HG03565 (cell line): ENCODE results near the gene BCR.

ENCODE experiments used
- ATAC-seq: cut with Tn5 transposase; IDR thresholded peaks from one replicate; pipeline ENCODE4 v1.9.1; 2021; ENCODE audit warnings: mild to moderate bottlenecking, moderate library complexity; ENCODE audit not compliant: unreplicated experiment

The BCR gene

GRCh38 chr22:23242473-23243001 lies 62.2 kb downstream of the BCR start:
- no peak for ATAC-seq

GRCh38 chr22:23243006-23243573 lies 62.8 kb downstream of the BCR start:
- ATAC-seq, result no peak

- ATAC-seq, result no peak
These were observed 63.8 kb downstream of the BCR start for GRCh38 chr22:23243859-23244689.

DNA sequence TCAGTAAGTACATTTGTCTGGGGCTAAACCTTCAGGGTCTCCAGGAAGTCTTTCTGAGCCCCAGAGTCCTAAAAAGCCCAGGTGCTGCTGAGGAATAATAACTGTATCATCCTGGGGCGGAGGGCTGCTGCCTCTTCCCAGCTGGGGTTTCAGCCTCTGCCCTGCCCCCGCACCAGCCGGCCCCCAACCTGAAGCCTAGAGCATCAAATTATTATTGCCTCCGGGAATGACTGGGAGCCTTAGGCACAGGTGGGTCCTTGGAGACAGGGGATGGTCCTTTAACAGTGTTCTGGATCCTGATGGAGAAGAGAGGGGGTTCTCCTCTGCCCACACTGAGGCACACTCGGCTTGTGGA lies 64.4 kb downstream of the BCR start:
- no peak for ATAC-seq

- ATAC-seq, result no peak
These were observed 64.9 kb downstream of the BCR start for GRCh38 chr22:23245045-23245798.

DNA sequence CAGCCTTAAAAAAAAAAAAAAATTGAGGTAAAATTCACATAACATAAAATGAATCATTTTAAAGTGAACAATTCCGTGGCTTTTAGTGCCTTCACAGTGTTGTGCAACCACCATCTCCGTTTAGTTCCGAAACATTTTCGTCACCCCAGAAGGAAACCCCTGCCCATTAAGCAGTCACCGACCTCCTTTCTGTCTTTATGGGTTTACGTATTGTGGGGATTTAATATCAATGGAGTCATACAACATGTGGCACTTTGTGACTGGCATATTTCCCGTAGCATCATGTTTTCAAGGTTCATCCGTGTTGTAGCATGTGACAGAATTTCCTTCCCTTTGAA lies 65.5 kb downstream of the BCR start:
- ATAC-seq, result no peak

GRCh38 chr22:23246982-23247766 lies 66.9 kb downstream of the BCR start:
- no peak for ATAC-seq

DNA sequence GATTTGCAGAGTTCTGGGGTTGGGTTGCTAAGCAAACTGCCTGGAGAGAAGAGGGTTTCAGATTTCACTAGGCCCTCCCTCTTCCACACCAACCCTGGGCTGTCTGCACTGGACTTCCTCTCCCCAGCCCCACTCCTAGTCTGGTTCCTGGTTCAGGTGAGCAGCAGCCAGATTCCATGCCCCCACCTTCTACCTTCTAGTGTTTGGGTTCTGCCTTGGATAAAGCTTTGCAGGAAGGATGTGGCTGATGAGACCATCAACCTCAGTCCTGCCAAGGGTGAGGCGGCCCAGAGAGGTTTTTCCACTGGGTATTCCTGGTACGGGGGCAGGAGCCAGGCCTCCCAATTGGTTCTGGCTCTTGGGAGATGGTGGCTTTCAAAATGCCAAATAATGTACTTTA lies 68.3 kb downstream of the BCR start:
- ATAC-seq, result no peak

DNA sequence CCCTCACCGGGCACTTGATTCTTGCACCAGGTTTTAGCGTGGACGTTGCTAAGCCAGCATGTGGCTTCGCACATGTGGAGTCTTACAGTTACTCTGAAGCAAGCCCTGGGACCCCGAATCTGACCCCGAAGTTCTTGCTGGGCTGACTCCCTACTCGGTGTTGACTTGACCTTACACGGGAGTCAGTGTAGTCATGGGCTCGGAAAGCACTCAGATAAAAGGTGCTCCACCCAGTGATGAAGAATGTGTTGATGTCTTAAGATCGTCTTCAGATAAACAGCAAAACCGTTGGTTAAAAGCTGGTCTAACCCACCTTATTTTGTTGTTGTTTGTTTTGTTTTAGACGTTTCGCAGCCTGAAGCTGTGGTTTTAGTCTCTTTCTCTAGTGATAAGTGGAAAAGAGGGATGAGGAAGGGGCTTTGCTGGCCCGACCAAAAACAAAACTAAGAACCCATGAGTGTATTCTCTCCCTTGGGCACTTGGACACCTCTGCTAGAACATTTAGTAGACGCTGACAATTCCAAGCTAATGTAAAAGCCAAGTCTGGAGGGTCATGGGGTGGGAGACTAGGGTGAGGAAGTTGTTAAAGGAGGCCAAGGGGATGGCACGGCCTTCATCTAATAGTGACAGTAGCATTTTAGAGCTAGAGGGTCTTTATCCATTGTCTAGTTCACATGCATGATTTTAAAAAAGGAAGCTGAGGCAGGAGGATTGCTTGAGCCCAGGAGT lies 69.9 kb downstream of the BCR start:
- no peak for ATAC-seq

DNA sequence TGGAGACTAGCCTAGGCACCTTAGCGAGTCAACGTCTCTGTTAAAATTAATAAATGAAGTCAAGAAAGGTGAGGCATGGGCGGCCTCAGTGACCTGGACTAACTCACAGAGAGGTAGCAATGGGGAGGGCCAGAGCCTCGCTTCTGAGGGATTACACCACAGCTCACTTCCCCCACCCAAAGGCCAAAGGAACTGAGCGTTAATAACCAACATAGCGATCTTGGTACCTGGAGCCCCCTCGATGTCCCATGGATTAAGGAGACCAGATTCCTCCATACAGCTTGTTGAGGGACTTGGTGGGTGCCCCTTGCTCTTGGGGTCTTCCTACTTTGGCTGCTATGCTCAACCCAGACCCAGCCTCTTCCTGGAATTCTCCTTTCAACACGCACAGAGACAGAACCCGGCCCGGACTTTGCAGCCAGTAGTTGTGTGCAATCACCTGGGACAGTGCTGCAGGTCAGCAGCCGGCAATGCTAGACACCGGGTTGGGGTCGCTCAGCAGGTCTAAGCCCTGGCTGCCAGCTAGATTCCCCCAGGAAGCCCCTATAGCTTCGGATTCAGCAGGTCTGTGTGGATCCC lies 70.6 kb downstream of the BCR start:
- ATAC-seq, result no peak

GRCh38 chr22:23251445-23252093 lies 71.3 kb downstream of the BCR start:
- no peak for ATAC-seq

DNA sequence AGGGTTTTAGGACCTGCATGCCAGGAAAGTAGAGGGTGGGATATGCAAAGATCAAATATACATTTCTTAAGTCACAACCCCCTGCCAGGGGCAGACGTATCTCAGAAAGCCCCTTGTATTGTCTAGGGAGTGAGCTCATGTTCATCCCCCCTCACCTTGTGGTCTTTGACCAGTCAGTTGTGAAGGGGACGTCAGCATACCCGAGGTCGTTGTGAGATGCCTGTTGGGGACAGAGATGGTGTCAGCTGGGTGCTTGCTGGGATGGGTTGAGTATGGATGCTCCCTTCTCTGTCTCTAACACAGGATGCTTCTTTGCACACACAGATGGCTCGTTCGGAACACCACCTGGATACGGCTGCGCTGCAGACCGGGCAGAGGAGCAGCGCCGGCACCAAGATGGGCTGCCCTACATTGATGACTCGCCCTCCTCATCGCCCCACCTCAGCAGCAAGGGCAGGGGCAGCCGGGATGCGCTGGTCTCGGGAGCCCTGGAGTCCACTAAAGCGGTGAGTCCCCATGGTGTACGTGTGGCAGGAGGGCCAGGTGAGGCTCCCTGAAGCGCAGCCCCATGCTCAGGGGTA lies 73.3 kb downstream of the BCR start:
- ATAC-seq, result no peak

GRCh38 chr22:23255506-23256170 lies 75.3 kb downstream of the BCR start:
- ATAC-seq, result no peak

DNA sequence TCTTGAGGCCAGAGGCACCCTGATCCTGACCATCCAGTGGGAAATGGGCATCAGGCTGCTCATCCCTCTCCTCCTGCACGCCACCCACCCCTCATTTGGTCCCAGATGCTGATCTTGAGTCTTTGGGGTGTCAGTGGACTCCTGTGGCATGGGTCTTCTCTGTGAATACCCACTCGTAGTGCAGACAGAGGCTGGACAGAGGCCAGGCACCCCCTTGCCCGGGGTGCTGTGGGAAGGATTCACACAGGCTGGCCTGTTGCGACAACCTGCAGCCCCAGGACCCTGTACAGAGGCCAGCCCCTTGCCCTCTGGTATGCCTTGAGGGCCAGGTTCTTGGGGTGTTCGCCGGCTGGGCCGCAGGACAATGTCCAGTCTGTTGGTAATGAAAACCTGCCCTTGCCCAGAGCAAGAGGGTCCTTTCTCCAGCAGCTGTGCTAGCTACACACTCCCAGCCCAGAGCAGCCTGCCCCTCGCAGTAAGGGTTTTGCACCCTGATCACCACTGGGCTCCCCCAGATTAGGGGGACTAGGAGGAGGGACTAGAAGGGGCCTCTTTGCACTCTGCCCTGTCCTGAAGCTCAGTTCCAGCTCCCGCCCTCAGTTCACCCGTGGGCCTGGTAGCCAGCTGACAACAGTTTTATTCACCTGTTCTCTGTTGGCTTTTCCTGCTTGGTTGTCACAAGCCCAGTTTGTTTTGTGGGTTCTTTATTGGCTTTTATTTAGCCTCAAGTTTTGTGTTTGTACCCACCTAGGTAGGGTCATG lies 76.0 kb downstream of the BCR start:
- ATAC-seq, result no peak

- ATAC-seq, result no peak
These were observed 76.9 kb downstream of the BCR start for GRCh38 chr22:23256986-23257888.

GRCh38 chr22:23257889-23258825 lies 77.8 kb downstream of the BCR start:
- ATAC-seq, result no peak
